ENCODE results near the gene NRXN3. TPM values are rescaled to one million over a fixed set of nuclear protein-coding genes. Genes with fewer than 3 reads are reported as not detected.

Gene NRXN3
- total RNA-seq, 6 experiments from 2014 or later, result 0.07 to 0.28 (median 0.11) TPM; not detected in 2

DNA sequence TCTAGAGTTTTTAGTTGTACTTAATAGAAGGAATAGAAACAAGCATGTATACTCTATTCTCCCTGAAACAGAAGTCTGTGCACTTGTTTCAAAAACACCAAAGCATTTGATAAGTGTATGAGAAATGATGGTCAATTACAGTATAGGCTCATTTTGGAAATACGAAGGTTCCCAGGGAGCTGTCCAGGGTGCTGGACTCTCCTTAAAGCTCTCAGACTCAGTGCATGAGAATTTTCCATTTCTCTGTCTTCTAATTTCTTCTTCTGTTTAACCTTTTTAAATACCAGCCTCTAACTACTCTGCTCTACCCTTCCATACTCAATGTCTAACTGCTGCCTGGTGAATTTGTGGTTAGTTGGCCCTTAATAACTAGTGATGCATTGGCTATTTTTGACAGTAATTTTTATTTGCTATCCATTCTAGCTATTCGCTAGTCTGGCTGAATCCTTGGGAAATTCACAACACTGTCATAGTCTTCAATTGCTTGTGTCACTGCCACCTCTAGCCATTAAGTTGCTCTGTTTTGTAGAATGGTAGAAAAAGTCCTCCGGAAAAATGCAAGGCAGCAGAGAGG is 229.2 kb downstream of the NRXN3 start:
- no peaks in the 10 kb centered on the region for H3K27me3 Mint-ChIP-seq (ENCODE audit: insufficient read depth)
- peaks cover 27% of the 10 kb centered on the region for H3K9me3 Mint-ChIP-seq
- no peaks in the 10 kb centered on the region for H3K4me1 Mint-ChIP-seq (ENCODE audit: low read depth)
- no peak overlapping the region for H3K4me3 Mint-ChIP-seq
- DNase-seq, result no peak
- TF ChIP-seq, protein P1, sequence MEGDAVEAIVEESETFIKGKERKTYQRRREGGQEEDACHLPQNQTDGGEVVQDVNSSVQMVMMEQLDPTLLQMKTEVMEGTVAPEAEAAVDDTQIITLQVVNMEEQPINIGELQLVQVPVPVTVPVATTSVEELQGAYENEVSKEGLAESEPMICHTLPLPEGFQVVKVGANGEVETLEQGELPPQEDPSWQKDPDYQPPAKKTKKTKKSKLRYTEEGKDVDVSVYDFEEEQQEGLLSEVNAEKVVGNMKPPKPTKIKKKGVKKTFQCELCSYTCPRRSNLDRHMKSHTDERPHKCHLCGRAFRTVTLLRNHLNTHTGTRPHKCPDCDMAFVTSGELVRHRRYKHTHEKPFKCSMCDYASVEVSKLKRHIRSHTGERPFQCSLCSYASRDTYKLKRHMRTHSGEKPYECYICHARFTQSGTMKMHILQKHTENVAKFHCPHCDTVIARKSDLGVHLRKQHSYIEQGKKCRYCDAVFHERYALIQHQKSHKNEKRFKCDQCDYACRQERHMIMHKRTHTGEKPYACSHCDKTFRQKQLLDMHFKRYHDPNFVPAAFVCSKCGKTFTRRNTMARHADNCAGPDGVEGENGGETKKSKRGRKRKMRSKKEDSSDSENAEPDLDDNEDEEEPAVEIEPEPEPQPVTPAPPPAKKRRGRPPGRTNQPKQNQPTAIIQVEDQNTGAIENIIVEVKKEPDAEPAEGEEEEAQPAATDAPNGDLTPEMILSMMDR (IDR thresholded peaks at IDR 0.05), result no peak
- no peaks in the 10 kb centered on the region for H3K36me3 Mint-ChIP-seq (ENCODE audit: low read depth)
- H3K27ac Mint-ChIP-seq, result no peak overlapping the region

DNA sequence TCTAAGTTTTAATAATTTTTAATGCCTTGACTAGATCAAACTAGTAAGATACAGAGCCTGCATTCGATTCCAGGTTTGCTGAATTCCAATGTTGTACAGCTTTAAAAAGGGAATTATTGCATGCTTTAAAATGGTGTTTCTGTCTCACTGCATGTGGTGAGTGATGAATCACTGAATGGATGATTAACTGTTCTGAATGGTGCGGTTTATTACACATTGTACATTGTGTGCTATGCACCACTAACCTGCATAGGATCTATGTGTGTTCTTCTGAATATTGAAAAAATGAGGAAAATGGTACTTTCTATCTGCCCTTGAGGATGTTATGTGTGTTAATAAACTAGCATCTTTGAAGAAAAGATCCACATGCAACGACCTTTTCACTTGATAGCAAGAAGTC is 231.7 kb downstream of the NRXN3 start:
- Mint-ChIP-seq H3K36me3 (ENCODE audit: low read depth) (no peaks in the 10 kb centered on the region), H3K27me3 (ENCODE audit: insufficient read depth) (no peaks in the 10 kb centered on the region), H3K4me1 (ENCODE audit: low read depth) (no peaks in the 10 kb centered on the region), H3K9me3 (peaks cover 21% of the 10 kb centered on the region), H3K27ac (no peak overlapping the region), H3K4me3 (no peak overlapping the region)
- DNase-seq, result no peak
- TF ChIP-seq, protein P1 (IDR thresholded peaks at IDR 0.05), result no peak

DNA sequence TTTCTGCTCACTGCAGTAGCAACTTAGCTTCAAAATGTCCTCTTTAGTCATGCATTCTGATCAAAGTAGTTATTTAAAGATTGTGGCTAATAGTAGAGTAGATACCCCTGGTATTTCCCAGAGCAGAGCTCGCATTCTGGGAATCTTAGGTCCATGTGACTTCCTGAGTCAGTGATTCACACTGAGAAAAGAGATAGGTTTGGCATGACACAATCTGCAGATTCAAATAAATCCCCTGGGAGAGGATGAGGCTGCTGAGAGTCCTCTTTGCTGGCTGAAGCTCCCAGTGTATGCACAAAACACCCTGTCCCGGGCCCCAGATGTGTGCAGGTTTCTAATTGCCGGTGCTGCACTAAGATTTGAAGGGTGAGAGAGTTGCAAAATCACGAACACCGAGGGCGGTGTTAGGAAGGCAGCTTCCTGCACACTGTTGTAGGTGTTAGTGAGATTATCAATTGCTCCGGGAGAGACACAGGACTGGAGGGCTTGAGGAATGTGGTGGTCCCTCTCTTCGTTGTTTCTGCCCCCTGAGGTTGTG is 233.2 kb downstream of the NRXN3 start:
- no peak for DNase-seq
- peaks cover 26% of the 10 kb centered on the region for H3K9me3 Mint-ChIP-seq
- H3K27me3 Mint-ChIP-seq (ENCODE audit: insufficient read depth), result no peaks in the 10 kb centered on the region
- H3K27ac Mint-ChIP-seq, result no peak overlapping the region
- TF ChIP-seq, protein P1 (IDR thresholded peaks at IDR 0.05), result no peak
- H3K4me3 Mint-ChIP-seq, result no peak overlapping the region
- H3K36me3 Mint-ChIP-seq (ENCODE audit: low read depth), result no peaks in the 10 kb centered on the region
- no peaks in the 10 kb centered on the region for H3K4me1 Mint-ChIP-seq (ENCODE audit: low read depth)

- no peak for DNase-seq
- Mint-ChIP-seq H3K27ac (no peak overlapping the region), H3K36me3 (ENCODE audit: low read depth) (no peaks in the 10 kb centered on the region), H3K27me3 (ENCODE audit: insufficient read depth) (no peaks in the 10 kb centered on the region), H3K4me1 (ENCODE audit: low read depth) (no peaks in the 10 kb centered on the region), H3K9me3 (peaks cover 20% of the 10 kb centered on the region), H3K4me3 (no peak overlapping the region)
- TF ChIP-seq, protein P1 (IDR thresholded peaks at IDR 0.05), result no peak
These were observed 235.1 kb downstream of the NRXN3 start for GRCh38 chr14:78405079-78405856.

DNA sequence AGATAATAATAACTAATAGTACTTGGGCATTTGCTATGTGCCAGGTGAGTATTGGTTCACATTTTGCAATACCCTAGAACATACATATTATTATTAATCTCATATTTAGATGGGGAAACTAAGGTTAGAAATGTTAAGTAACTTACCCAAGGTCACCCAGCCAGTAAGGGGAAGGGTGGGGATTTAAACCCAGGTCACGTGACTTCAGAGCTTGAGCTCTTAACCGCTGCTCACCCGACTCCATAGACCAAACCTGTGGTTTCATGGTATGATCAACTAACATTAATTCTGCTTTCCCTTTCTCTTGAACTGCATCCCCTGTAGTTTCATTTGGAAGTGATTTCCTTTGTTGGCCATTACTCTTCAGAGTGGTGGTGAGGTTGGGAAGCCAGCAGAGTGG is 242.3 kb downstream of the NRXN3 start:
- TF ChIP-seq, protein P1 (IDR thresholded peaks at IDR 0.05), result no peak
- no peak for DNase-seq
- Mint-ChIP-seq H3K36me3 (ENCODE audit: low read depth) (no peaks in the 10 kb centered on the region; the same call in 1 of the 2 replicates), H3K27me3 (ENCODE audit: insufficient read depth) (peaks cover 2% of the 10 kb centered on the region; the same call in 1 of the 2 replicates), H3K27ac (no peak overlapping the region), H3K9me3 (peaks cover 34% of the 10 kb centered on the region), H3K4me1 (ENCODE audit: low read depth) (no peaks in the 10 kb centered on the region), H3K4me3 (no peak overlapping the region)
